Measurements from ENCODE around the gene ASPA. TPM values are rescaled to one million over a fixed set of nuclear protein-coding genes. Genes with fewer than 3 reads are reported as not detected.

ASPA gene
- total and polyA plus RNA-seq, 2 donors (not counting 3 experiments of a cell fraction or from before 2014, with no cell fraction given), result 0.01 TPM; not detected in 1

DNA sequence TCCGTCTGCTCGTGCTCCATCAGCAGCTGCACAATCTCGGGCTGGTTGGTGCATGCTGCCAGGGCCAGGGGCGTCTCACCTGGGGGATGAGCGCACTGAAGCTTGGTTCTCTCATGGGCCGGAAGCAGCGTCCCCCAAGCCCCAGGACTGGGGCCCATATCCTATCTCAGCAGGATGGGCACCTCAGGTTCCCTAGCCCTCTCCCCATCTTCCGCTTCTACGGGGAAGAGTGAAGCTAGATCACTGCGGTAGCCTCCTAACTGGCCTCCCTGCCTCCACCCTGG lies 57.0 kb downstream of the ASPA start:
- no peak overlapping the region for H3K4me3 ChIP-seq (replicated peaks in 1 of 3; ENCODE audit: insufficient read depth in 1 of 3, low read depth in 1 of 3, low read length in 3 of 3)
- no peaks in the 10 kb centered on the region for H3K36me3 ChIP-seq (ENCODE audit: control insufficient read depth in 2 of 2, extremely low read depth in 1 of 2, insufficient read depth in 2 of 2, low read length in 2 of 2)
- H3K27me3 ChIP-seq (ENCODE audit: control insufficient read depth in 2 of 2, insufficient read depth in 2 of 2, low read length in 2 of 2), result no peaks in the 10 kb centered on the region
- H3K4me1 ChIP-seq (ENCODE audit: control insufficient read depth, extremely low read depth, insufficient read depth, low read length), result no peaks in the 10 kb centered on the region
- no peak for DNase-seq (ENCODE audit: low read depth, low spot score)
- BruUV-seq (replicated peaks), result no TSS peak
- CTCF ChIA-PET, result no interaction called here
- intact Hi-C loops (cut with micrococcal nuclease), result no loop called here
- POLR2A ChIA-PET, result no interaction called here
- H3K27ac ChIP-seq (ENCODE audit: insufficient read depth, low read depth, low read length), result no peak overlapping the region
- no peaks in the 10 kb centered on the region for H3K79me2 ChIP-seq (ENCODE audit: control insufficient read depth, insufficient read depth, low read length)
- H3K4me2 ChIP-seq (ENCODE audit: insufficient read depth, low read length), result no peak overlapping the region
- H3K9ac ChIP-seq (replicated peaks; ENCODE audit: extremely low read depth, insufficient read depth, low read length), result no peak overlapping the region
- no peaks in the 10 kb centered on the region for H3K9me3 ChIP-seq (replicated peaks; ENCODE audit: control insufficient read depth, insufficient read depth, low read length)
- H4K20me1 ChIP-seq (replicated peaks; ENCODE audit: control insufficient read depth, extremely low read depth, insufficient read depth, low read length), result no peaks in the 10 kb centered on the region
- H2AFZ ChIP-seq (ENCODE audit: low read depth, low read length), result no peak overlapping the region
- no peak for TF ChIP-seq POLR2A (IDR thresholded peaks at IDR 0.05; ENCODE audit: low read depth, low read length)
- H3K9me1 ChIP-seq (replicated peaks; ENCODE audit: control insufficient read depth, extremely low read depth, insufficient read depth, low read length), result no peaks in the 10 kb centered on the region
- FAIRE-seq, result no peak
- dilution Hi-C loops (cut with MboI; ENCODE audit: extremely low pct_ligation_motif_present, low sequenced_read_pairs), result no loop called here

GRCh38 chr17:3533752-3534151 lies 58.0 kb downstream of the ASPA start:
- Histone ChIP-seq H3K4me3 (replicated peaks in 1 of 3; ENCODE audit: insufficient read depth in 1 of 3, low read depth in 1 of 3, low read length in 3 of 3) (no peak overlapping the region), H3K36me3 (ENCODE audit: control insufficient read depth in 2 of 2, extremely low read depth in 1 of 2, insufficient read depth in 2 of 2, low read length in 2 of 2) (no peaks in the 10 kb centered on the region), H3K4me1 (ENCODE audit: control insufficient read depth, extremely low read depth, insufficient read depth, low read length) (no peaks in the 10 kb centered on the region), H3K27ac (ENCODE audit: insufficient read depth, low read depth, low read length) (no peak overlapping the region), H3K9me1 (replicated peaks; ENCODE audit: control insufficient read depth, extremely low read depth, insufficient read depth, low read length) (no peaks in the 10 kb centered on the region), H3K27me3 (ENCODE audit: control insufficient read depth in 2 of 2, insufficient read depth in 2 of 2, low read length in 2 of 2) (no peaks in the 10 kb centered on the region), H3K79me2 (ENCODE audit: control insufficient read depth, insufficient read depth, low read length) (no peaks in the 10 kb centered on the region), H4K20me1 (replicated peaks; ENCODE audit: control insufficient read depth, extremely low read depth, insufficient read depth, low read length) (no peaks in the 10 kb centered on the region), H2AFZ (ENCODE audit: low read depth, low read length) (no peak overlapping the region), H3K4me2 (ENCODE audit: insufficient read depth, low read length) (no peak overlapping the region), H3K9me3 (replicated peaks; ENCODE audit: control insufficient read depth, insufficient read depth, low read length) (no peaks in the 10 kb centered on the region), H3K9ac (replicated peaks; ENCODE audit: extremely low read depth, insufficient read depth, low read length) (no peak overlapping the region)
- CTCF ChIA-PET, result no interaction called here
- BruUV-seq (replicated peaks), result no TSS peak
- TF ChIP-seq EZH2 (IDR thresholded peaks at IDR 0.05; ENCODE audit: borderline replicate concordance, low read depth, low read length, severe bottlenecking), result no peak
- no peak for TF ChIP-seq GATA2 (IDR thresholded peaks at IDR 0.05; ENCODE audit: insufficient read depth, insufficient read length, low read depth, low read length)
- TF ChIP-seq JUN (IDR thresholded peaks at IDR 0.05; ENCODE audit: borderline replicate concordance, insufficient read depth, insufficient read length, low read depth), result no peak
- no peak for TF ChIP-seq POLR2A (IDR thresholded peaks at IDR 0.05; ENCODE audit: low read depth, low read length)
- TF ChIP-seq CTCF (IDR thresholded peaks at IDR 0.05; ENCODE audit: extremely low read depth in 1 of 2, insufficient read depth in 1 of 2, low read depth in 1 of 2, low read length in 2 of 2), result no peak
- no peak for TF ChIP-seq POLR2AphosphoS5 (IDR thresholded peaks at IDR 0.05; ENCODE audit: insufficient read depth, low read depth, low read length)
- TF ChIP-seq, protein P1, sequence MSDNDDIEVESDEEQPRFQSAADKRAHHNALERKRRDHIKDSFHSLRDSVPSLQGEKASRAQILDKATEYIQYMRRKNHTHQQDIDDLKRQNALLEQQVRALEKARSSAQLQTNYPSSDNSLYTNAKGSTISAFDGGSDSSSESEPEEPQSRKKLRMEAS (IDR thresholded peaks at IDR 0.05; ENCODE audit: insufficient read depth, insufficient read length), result no peak
- no peak for TF ChIP-seq FOS (IDR thresholded peaks at IDR 0.05; ENCODE audit: borderline replicate concordance, insufficient read depth, low read length)
- no peak for TF ChIP-seq MYC (IDR thresholded peaks at IDR 0.05; ENCODE audit: low read depth, low read length)
- intact Hi-C loops (cut with micrococcal nuclease) (no loop called here), dilution Hi-C loops (cut with MboI; ENCODE audit: extremely low pct_ligation_motif_present, low sequenced_read_pairs) (no loop called here)
- FAIRE-seq (no peak), DNase-seq (ENCODE audit: low read depth, low spot score) (no peak)
- POLR2A ChIA-PET, result no interaction called here

Data from endothelial cell of umbilical vein (primary cell).